Stomach (tissue), 9 donors: ENCODE measurements around the gene OARD1. TPM values are rescaled to one million over a fixed set of nuclear protein-coding genes. Genes with fewer than 3 reads are reported as not detected.
A peak's percentile ranks its signal among the peaks of the same experiment; 100 is the strongest.

ENCODE experiments used
- DNase-seq, 2 donors: peaks; one replicate each; pipeline versions ENCODE4 v3.0.0 to v3.0.0-alpha.2; 2013 to 2019
- H3K27ac ChIP-seq, 5 donors: fragments of 200-600 bp in 4 of 5; sonication (generic) in 4 of 5; one replicate each; pipeline ENCODE4 v1.5.1; 2013 to 2019; ENCODE audit warnings: mild to moderate bottlenecking in 1 of 5, moderate library complexity in 1 of 5
- H3K27me3 ChIP-seq, 3 donors: fragments of 200-600 bp; sonication (generic); one replicate each; pipeline ENCODE4 v1.5.1; 2017 to 2019; ENCODE audit warnings: mixed run types in 1 of 3
- H3K36me3 ChIP-seq, 4 donors: fragments of 200-600 bp; sonication (generic); 1 replicate in 3 of 4; 2 replicates in 1 of 4; pipeline ENCODE4 v1.5.1; 2016 to 2019
- H3K4me1 ChIP-seq, 4 donors: fragments of 200-600 bp; sonication (generic); one replicate each; pipeline ENCODE4 v1.5.1; 2016 to 2019
- H3K4me3 ChIP-seq, 4 donors: fragments of 200-600 bp; sonication (generic) in 3 of 4; one replicate each; pipeline ENCODE4 v1.5.1; 2016 to 2019; ENCODE audit warnings: mild to moderate bottlenecking in 1 of 4
- H3K9me3 ChIP-seq, 4 donors: fragments of 200-600 bp; sonication (generic); one replicate each; pipeline ENCODE4 v1.5.1; 2016 to 2019
- EP300 ChIP-seq: sonication (generic); formaldehyde crosslinking; IDR thresholded peaks from one replicate; pipeline ENCODE4 v1.6.1; 2017; ENCODE audit warnings: antibody characterized with exemption
- POLR2A ChIP-seq, 4 donors: fragments of 450-650 bp; IDR thresholded peaks; one replicate each; pipeline ENCODE4 v1.6.1; 2016; ENCODE audit warnings: antibody characterized with exemption in 4 of 4, control low read depth in 2 of 4, mild to moderate bottlenecking in 1 of 4, moderate library complexity in 1 of 4
- POLR2AphosphoS5 ChIP-seq, 3 donors: sonication (generic); formaldehyde crosslinking; IDR thresholded peaks; one replicate each; pipeline ENCODE4 v1.6.1; 2016; ENCODE audit warnings: antibody characterized with exemption in 3 of 3
- WGBS, 5 donors: extraction: QIAGEN DNeasy Blood & Tissue Kit in 3 of 5; methylation state at CpG; one replicate each; pipeline versions ENCODE4 v1.1.5 to v1.1.7; 2013 to 2018; 5-methylcytosine and 5-hydroxymethylcytosine counted together
- intact Hi-C: fragments of 100-400 bp; cut with DNase I; formaldehyde crosslinking; loops from one replicate; pipeline ENCODE4 v1.15.1; 2023; ENCODE audit warnings: low total_unique reads
- polyA plus RNA-seq, 3 donors: library from polyadenylated mRNA; stranded (reverse); fragments of 200-250 nt; gene quantifications; one replicate each; pipeline ENCODE4 v1.2.3, GENCODE V29; 2013
- total RNA-seq, 5 donors: library from RNA; depleted of rRNA; stranded (reverse); fragments of >200 nt; gene quantifications; one replicate each; pipeline versions ENCODE4 v1.1.0 to v1.2.3, GENCODE V29; 2014 to 2016
- TF ChIP-seq, protein P1 (sequence below), 7 experiments: fragments of 450-650 bp in 4 of 7; fragments of 200-600 bp in 3 of 7; sonication (generic) in 3 of 7; IDR thresholded peaks; one replicate each; pipeline ENCODE4 v1.5.1; 2016 to 2019; ENCODE audit warnings: antibody characterized with exemption in 7 of 7, control low read depth in 2 of 7, mild to moderate bottlenecking in 1 of 7
- donor health status: healthy with polysubstance abuse.
- donor health status: Bipolar disorder and iron deficiency.
- donor health status: healthy.

The OARD1 gene
- total and polyA plus RNA-seq, 8 donors = 1.2 to 69.0 (median 33.6) TPM

GRCh38 chr6:41088451-41088850, 16.3 kb upstream of the OARD1 start:
- no peak for DNase-seq
- TF ChIP-seq, protein P1, sequence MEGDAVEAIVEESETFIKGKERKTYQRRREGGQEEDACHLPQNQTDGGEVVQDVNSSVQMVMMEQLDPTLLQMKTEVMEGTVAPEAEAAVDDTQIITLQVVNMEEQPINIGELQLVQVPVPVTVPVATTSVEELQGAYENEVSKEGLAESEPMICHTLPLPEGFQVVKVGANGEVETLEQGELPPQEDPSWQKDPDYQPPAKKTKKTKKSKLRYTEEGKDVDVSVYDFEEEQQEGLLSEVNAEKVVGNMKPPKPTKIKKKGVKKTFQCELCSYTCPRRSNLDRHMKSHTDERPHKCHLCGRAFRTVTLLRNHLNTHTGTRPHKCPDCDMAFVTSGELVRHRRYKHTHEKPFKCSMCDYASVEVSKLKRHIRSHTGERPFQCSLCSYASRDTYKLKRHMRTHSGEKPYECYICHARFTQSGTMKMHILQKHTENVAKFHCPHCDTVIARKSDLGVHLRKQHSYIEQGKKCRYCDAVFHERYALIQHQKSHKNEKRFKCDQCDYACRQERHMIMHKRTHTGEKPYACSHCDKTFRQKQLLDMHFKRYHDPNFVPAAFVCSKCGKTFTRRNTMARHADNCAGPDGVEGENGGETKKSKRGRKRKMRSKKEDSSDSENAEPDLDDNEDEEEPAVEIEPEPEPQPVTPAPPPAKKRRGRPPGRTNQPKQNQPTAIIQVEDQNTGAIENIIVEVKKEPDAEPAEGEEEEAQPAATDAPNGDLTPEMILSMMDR (IDR thresholded peaks at IDR 0.05) = no peak
- TF ChIP-seq POLR2AphosphoS5 (IDR thresholded peaks at IDR 0.05) (no peak), POLR2A (IDR thresholded peaks at IDR 0.05) (no peak), EP300 (no peak)
- intact Hi-C loops = no loop called here
- peaks cover 62 to 100% (median 87%) of the 10 kb centered on the region in 4 donors for H3K36me3 ChIP-seq
- H3K4me1 ChIP-seq = peaks cover 0 to 8% (median 4%) of the 10 kb centered on the region in 4 donors
- whole genome bisulfite sequencing, 5 donors = 94 to 97% (median 95%) methylated on average over 4 of the region's 4 CpGs
- H3K9me3 ChIP-seq = no peaks in the 10 kb centered on the region
- no peak overlapping the region for H3K4me3 ChIP-seq
- H3K27ac ChIP-seq = no peak overlapping the region
- H3K27me3 ChIP-seq = no peaks in the 10 kb centered on the region

DNA sequence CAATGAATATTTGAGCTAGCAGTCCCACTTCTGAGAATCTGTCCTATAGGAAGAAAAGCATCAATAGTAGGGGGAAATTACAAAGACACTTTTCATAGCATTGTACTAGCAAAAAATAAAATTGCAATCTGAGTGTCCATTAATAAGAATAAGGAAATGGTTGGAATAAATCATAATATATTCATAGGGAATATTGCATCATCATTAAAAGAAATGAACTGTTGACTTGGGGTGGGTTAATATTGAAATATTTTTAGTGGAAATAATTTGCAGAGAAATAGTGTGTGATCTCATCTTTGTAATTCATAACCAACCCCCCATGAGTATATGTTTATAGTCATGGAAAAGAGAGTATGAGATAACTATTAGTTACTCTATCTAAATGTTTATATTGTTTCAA, 13.0 kb upstream of the OARD1 start:
- no peaks in the 10 kb centered on the region for H3K9me3 ChIP-seq
- H3K27ac ChIP-seq = no peak overlapping the region
- no peak for DNase-seq
- intact Hi-C loops = no loop called here
- no peak overlapping the region for H3K4me3 ChIP-seq
- H3K36me3 ChIP-seq = peaks cover 45 to 93% (median 78%) of the 10 kb centered on the region in 4 donors
- H3K4me1 ChIP-seq = peaks cover 0 to 26% (median 11%) of the 10 kb centered on the region in 4 donors
- TF ChIP-seq, protein P1 (IDR thresholded peaks at IDR 0.05) = no peak
- TF ChIP-seq POLR2A (IDR thresholded peaks at IDR 0.05) (no peak), POLR2AphosphoS5 (IDR thresholded peaks at IDR 0.05) (no peak), EP300 (no peak)
- no peaks in the 10 kb centered on the region for H3K27me3 ChIP-seq

GRCh38 chr6:41083072-41083471, 10.9 kb upstream of the OARD1 start:
- H3K4me1 ChIP-seq = peaks cover 0 to 26% (median 13%) of the 10 kb centered on the region in 4 donors
- no peak for DNase-seq
- H3K36me3 ChIP-seq = peaks cover 40 to 88% (median 76%) of the 10 kb centered on the region in 4 donors
- H3K4me3 ChIP-seq = no peak overlapping the region
- H3K27me3 ChIP-seq = no peaks in the 10 kb centered on the region
- TF ChIP-seq, protein P1 (IDR thresholded peaks at IDR 0.05) = no peak
- TF ChIP-seq EP300 = no peak
- TF ChIP-seq POLR2AphosphoS5 (IDR thresholded peaks at IDR 0.05) = no peak
- no peak for TF ChIP-seq POLR2A (IDR thresholded peaks at IDR 0.05)
- intact Hi-C loops = no loop called here
- H3K27ac ChIP-seq = no peak overlapping the region
- no peaks in the 10 kb centered on the region for H3K9me3 ChIP-seq

DNA sequence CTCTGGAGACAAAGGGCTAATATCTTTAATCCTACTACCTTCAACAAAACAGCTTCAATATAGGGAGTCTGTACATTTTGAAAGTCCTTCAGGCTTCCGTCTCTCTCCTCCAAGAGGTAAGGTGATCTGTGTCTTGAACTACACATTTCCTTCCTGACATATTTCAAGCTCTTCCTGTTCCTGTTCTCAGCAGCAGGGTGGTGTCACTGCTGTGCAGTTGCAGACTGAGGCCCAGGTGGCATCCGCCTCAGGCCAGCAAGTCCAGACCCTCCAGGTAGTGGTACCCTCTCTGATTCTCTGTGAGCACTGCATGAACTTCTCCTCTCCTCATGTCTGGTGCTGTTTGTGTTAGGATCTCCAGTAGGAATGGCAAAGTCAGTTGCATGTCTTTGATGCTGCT, 8.5 kb upstream of the OARD1 start:
- DNase-seq = no peak
- no peak for TF ChIP-seq EP300
- TF ChIP-seq POLR2AphosphoS5 (IDR thresholded peaks at IDR 0.05) = no peak
- TF ChIP-seq, protein P1 (IDR thresholded peaks at IDR 0.05) = no peak
- no peak for TF ChIP-seq POLR2A (IDR thresholded peaks at IDR 0.05)

More for the DNA sequence above, 8.5 kb upstream of the OARD1 start:
- H3K36me3 ChIP-seq = peaks cover 34 to 67% (median 58%) of the 10 kb centered on the region in 4 donors
- no peaks in the 10 kb centered on the region for H3K9me3 ChIP-seq
- H3K4me1 ChIP-seq = peaks cover under 1 to 47% (median 31%) of the 10 kb centered on the region in 4 donors
- H3K27ac ChIP-seq = peak overlapping the region in 1 of 5 donors; percentile 1
- H3K27me3 ChIP-seq = no peaks in the 10 kb centered on the region
- intact Hi-C loops = no loop called here
- WGBS, 5 donors = 77 to 90% (median 82%) methylated on average over 2 of the region's 2 CpGs
- no peak overlapping the region for H3K4me3 ChIP-seq
